Activated T-helper 17 cell treated with anti-CD3 and anti-CD28 coated beads, Interleukin-2, amount 50 U/mL, for 72 hours (primary cell): ENCODE data around the gene KSR2. TPM values are rescaled to one million over a fixed set of nuclear protein-coding genes. Genes with fewer than 3 reads are reported as not detected.

Experiments
- ATAC-seq: fragments of 150-1000 bp; cut with Tn5 transposase; replicated peaks from 2 replicates; pipeline ENCODE4 v1.10.0; 2021; ENCODE audit warnings: mild to moderate bottlenecking, moderate library complexity
- H3K27ac Mint-ChIP-seq: one replicate; pipeline ENCODE4 v1.8.0; 2022; ENCODE audit warnings: mixed read lengths
- H3K27me3 Mint-ChIP-seq: one replicate; pipeline ENCODE4 v1.8.0; 2022; ENCODE audit warnings: mixed read lengths
- H3K36me3 Mint-ChIP-seq: one replicate; pipeline ENCODE4 v1.8.0; 2022; ENCODE audit warnings: low read depth, mild to moderate bottlenecking, mixed read lengths
- H3K4me1 Mint-ChIP-seq: one replicate; pipeline ENCODE4 v1.8.0; 2022; ENCODE audit warnings: mixed read lengths
- H3K4me3 Mint-ChIP-seq: one replicate; pipeline ENCODE4 v1.8.0; 2022; ENCODE audit warnings: mild to moderate bottlenecking, mixed read lengths
- H3K9me3 Mint-ChIP-seq: one replicate; pipeline ENCODE4 v1.8.0; 2022; ENCODE audit warnings: mixed read lengths
- total RNA-seq, 2 donors: library from RNA; stranded (reverse); gene quantifications; one replicate each; pipeline ENCODE4 v1.2.3, GENCODE V29; 2022

KSR2 gene
- total RNA-seq, 2 donors from 2014 or later: 0.06 to 0.93 TPM

DNA sequence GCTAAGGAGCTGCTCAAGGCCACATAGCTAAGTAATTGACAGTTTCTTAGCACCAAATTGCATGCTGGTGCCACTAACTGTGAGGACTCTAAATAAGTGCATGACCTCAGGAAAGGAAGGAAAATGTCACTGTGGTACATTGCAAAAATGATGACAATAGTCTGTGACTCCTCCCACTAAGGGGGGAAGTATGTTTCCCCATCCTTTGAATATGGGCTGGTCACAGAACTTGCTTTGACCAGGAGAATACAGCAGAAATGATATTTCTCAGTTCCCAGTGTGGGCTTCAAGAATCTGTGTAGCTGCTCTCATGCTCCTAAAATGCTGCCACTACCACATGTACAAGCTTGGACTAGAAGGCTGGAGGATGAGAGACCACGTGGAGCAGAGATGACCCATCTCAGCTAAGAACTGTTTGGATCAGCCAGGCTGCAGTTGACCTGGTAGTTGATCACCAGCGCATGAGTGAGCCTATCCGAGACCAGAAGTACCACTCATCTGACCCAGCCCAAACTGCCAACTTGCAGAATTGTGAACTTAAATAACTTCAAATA is 565.1 kb downstream of the KSR2 start:
- H3K4me3 Mint-ChIP-seq: no peak overlapping the region
- no peaks in the 10 kb centered on the region for H3K4me1 Mint-ChIP-seq
- ATAC-seq: no peak
- H3K27ac Mint-ChIP-seq: no peak overlapping the region
- H3K9me3 Mint-ChIP-seq: peaks cover 19% of the 10 kb centered on the region
- no peaks in the 10 kb centered on the region for H3K36me3 Mint-ChIP-seq
- H3K27me3 Mint-ChIP-seq: peaks cover 4% of the 10 kb centered on the region

Other genes starting within 250 kb of the KSR2 start
- gene RFC5, start 47.7 kb upstream of the KSR2 start, total RNA-seq: 10 to 100 TPM; 53.7 to 64.4 TPM
- gene WSB2, start 92.2 kb upstream of the KSR2 start, total RNA-seq: 10 to 100 TPM; 59.5 to 76.7 TPM
- 1 to 10 TPM; 5.9 to 9.6 TPM for gene VSIG10, start 135.0 kb upstream of the KSR2 start, total RNA-seq
- 100 to 1,000 TPM in 1 of 2 donors, 10 to 100 TPM in 1; 86.0 to 182 TPM for gene PEBP1, start 167.1 kb upstream of the KSR2 start, total RNA-seq